DND-41 (cell line): ENCODE measurements around the gene BEND3.

Source experiments
- ATAC-seq: fragments of 200-7000 bp; cut with Tn5 transposase; 3 replicates; pipeline ENCODE4 v1.9.1; 2021; ENCODE audit warnings: low read depth; ENCODE audit not compliant: insufficient read depth
- DNase-seq: peaks from one replicate; pipeline ENCODE4 v3.0.0-alpha.2; 2020
- H2AFZ ChIP-seq: 2 replicates; pipeline ENCODE4 v1.6.0; 2012; ENCODE audit warnings: low read depth, low read length
- H3K27ac ChIP-seq: 2 replicates; pipeline ENCODE4 v1.5.1; 2012; ENCODE audit warnings: low read length, inconsistent platforms
- H3K27me3 ChIP-seq: fragments of 200-600 bp; sonication (generic); 2 replicates; pipeline ENCODE4 v1.6.0; 2012; ENCODE audit warnings: low read length, mild to moderate bottlenecking, inconsistent platforms; ENCODE audit not compliant: insufficient read depth, poor library complexity
- H3K36me3 ChIP-seq: 2 replicates; pipeline ENCODE4 v1.5.1; 2012; ENCODE audit warnings: low read length, inconsistent platforms; ENCODE audit not compliant: insufficient read depth
- H3K4me1 ChIP-seq: 2 replicates; pipeline ENCODE4 v1.5.1; 2012; ENCODE audit warnings: mild to moderate bottlenecking, low read length; ENCODE audit not compliant: insufficient read depth
- H3K4me2 ChIP-seq: 2 replicates; pipeline ENCODE4 v1.6.0; 2012; ENCODE audit warnings: mild to moderate bottlenecking, moderate library complexity, low read length, inconsistent platforms; ENCODE audit not compliant: insufficient read depth
- H3K4me3 ChIP-seq, 2 experiments: fragments of 200-600 bp in 1 of 2; shearing (Covaris generic) in 1 of 2; 2 replicates each; pipeline ENCODE4 v1.5.1; 2012 to 2016; ENCODE audit warnings: inconsistent platforms in 2 of 2, low read length in 2 of 2, mild to moderate bottlenecking in 2 of 2, low read depth in 1 of 2, moderate library complexity in 1 of 2
- H3K79me2 ChIP-seq: 2 replicates; pipeline ENCODE4 v1.6.0; 2012; ENCODE audit warnings: low read length, inconsistent platforms; ENCODE audit not compliant: insufficient read depth
- H3K9ac ChIP-seq: 2 replicates; pipeline ENCODE4 v1.6.0; 2012; ENCODE audit warnings: low read depth, mild to moderate bottlenecking, inconsistent platforms, low read length, moderate library complexity
- H3K9me3 ChIP-seq: 2 replicates; pipeline ENCODE4 v1.5.1; 2012; ENCODE audit warnings: low read length, moderate library complexity, mild to moderate bottlenecking, inconsistent platforms; ENCODE audit not compliant: insufficient read depth, severe bottlenecking
- H4K20me1 ChIP-seq: 2 replicates; pipeline ENCODE4 v1.6.0; 2012; ENCODE audit warnings: low read length; ENCODE audit not compliant: insufficient read depth
- EZH2 ChIP-seq: IDR thresholded peaks from 3 replicates; pipeline ENCODE4 v1.6.1; 2012; ENCODE audit warnings: borderline replicate concordance, low read depth, mild to moderate bottlenecking, moderate library complexity, low read length, inconsistent platforms; ENCODE audit not compliant: severe bottlenecking
- TF ChIP-seq, protein P1 (sequence below): IDR thresholded peaks from 2 replicates; pipeline ENCODE4 v1.5.1; 2012; ENCODE audit warnings: borderline replicate concordance, low read length, moderate library complexity, mild to moderate bottlenecking; ENCODE audit not compliant: poor library complexity, severe bottlenecking; ENCODE audit errors: extremely low read depth

BEND3 gene

DNA sequence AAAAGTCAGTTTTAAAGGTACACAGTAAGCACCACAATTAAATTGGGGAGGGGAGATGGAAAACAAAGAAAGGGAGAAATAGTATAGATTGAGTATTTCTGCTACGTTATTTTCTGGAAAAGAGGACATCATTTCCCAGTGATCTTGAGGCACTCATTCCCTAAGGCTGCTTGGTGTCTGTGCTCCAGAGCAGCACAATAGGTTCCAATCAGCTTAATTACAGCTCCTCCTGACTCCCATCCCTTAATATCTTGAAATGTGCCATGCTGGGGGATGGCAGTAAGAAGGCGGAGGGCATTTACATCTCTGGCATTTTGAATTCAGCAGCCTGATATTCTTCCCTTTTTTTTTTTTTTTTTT, 39.5 kb upstream of the BEND3 start:
- H4K20me1 ChIP-seq: no peaks in the 10 kb centered on the region
- H3K27me3 ChIP-seq: no peaks in the 10 kb centered on the region
- TF ChIP-seq, protein P1, sequence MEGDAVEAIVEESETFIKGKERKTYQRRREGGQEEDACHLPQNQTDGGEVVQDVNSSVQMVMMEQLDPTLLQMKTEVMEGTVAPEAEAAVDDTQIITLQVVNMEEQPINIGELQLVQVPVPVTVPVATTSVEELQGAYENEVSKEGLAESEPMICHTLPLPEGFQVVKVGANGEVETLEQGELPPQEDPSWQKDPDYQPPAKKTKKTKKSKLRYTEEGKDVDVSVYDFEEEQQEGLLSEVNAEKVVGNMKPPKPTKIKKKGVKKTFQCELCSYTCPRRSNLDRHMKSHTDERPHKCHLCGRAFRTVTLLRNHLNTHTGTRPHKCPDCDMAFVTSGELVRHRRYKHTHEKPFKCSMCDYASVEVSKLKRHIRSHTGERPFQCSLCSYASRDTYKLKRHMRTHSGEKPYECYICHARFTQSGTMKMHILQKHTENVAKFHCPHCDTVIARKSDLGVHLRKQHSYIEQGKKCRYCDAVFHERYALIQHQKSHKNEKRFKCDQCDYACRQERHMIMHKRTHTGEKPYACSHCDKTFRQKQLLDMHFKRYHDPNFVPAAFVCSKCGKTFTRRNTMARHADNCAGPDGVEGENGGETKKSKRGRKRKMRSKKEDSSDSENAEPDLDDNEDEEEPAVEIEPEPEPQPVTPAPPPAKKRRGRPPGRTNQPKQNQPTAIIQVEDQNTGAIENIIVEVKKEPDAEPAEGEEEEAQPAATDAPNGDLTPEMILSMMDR: no peak
- no peak for TF ChIP-seq EZH2
- no peak overlapping the region for H2AFZ ChIP-seq
- ATAC-seq (no peak), DNase-seq (no peak)
- no peak overlapping the region for H3K4me3 ChIP-seq
- H3K9ac ChIP-seq: no peak overlapping the region
- no peak overlapping the region for H3K4me2 ChIP-seq
- H3K4me1 ChIP-seq: no peaks in the 10 kb centered on the region
- H3K79me2 ChIP-seq: no peaks in the 10 kb centered on the region
- no peaks in the 10 kb centered on the region for H3K36me3 ChIP-seq
- H3K9me3 ChIP-seq: no peaks in the 10 kb centered on the region
- H3K27ac ChIP-seq: no peak overlapping the region

DNA sequence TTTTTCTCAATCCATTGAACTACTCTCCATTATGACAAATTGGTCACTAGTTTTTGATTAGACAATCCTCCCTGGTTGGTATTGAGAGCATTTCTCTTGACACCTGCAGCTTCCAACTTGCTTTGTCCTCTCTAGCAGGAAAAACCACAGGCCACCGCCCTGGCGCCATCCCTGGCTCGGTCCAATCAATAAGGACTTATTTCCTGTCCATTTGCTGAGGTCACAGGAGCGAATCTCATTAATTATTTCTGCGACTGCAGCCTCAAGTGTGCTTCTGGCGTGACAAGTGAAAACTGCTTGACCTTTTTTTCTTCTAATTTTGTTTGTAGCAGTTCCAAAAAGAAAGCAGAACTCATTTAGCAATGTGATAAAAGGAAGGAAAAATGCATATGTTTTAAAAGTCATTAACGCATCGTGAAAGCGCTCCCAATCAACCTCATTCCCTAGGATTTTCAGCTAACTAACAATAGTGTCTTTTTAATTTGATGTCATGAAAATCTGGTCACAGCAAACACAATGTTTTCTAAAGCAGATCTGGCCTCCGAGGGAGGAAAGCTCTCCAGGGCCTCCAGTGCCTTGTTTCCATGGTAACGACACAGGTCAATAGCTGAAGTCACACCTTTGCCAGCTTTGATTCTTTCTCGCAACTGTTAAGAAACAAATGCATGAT, 39.0 kb upstream of the BEND3 start:
- H4K20me1 ChIP-seq: no peaks in the 10 kb centered on the region
- H3K79me2 ChIP-seq: no peaks in the 10 kb centered on the region
- TF ChIP-seq, protein P1: no peak
- no peak for TF ChIP-seq EZH2
- H3K4me3 ChIP-seq: no peak overlapping the region
- H3K27me3 ChIP-seq: no peaks in the 10 kb centered on the region
- H3K4me1 ChIP-seq: no peaks in the 10 kb centered on the region
- H3K4me2 ChIP-seq: no peak overlapping the region
- H3K27ac ChIP-seq: no peak overlapping the region
- ATAC-seq (no peak), DNase-seq (no peak)
- no peak overlapping the region for H3K9ac ChIP-seq
- H2AFZ ChIP-seq: no peak overlapping the region
- H3K36me3 ChIP-seq: no peaks in the 10 kb centered on the region
- no peaks in the 10 kb centered on the region for H3K9me3 ChIP-seq

DNA sequence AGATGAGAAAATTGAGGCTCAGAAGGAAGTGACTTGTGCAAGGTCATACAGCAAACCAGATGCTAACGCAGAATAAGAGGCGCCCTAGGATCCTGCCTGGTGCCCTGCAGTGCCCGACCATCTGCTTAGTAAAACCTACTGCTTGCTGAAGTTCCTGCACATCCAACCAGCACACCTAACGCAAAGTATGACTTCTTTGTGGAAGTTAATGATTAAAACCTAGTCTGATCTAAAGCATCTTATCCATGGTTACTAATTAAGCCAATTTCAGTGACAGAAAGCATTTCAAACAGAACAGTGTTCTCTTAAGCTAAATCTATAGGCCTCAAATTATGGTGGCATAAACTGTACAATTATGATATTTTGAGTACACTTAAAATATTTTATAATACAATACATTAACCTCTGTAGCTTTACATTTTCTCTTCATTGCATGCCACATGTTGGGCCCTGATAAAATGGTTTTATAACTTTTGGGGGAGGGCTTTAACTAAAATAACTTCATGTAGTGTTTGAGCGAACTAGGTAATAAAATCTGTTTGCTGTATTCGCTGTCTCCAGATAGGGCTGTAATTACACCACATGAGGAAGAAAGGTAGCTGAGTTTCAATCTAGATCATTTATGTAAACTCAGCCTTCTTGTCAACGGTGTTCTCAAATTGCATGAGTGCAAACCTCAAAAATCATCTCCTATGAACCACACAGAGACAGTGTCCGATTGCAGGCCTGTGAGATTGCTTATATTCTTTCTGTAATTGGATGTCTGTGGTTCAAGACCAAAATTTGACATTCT, 37.5 kb upstream of the BEND3 start:
- no peak overlapping the region for H3K27ac ChIP-seq
- H2AFZ ChIP-seq: no peak overlapping the region
- no peaks in the 10 kb centered on the region for H3K27me3 ChIP-seq
- TF ChIP-seq, protein P1: no peak
- no peak for TF ChIP-seq EZH2
- H3K4me2 ChIP-seq: no peak overlapping the region
- H3K79me2 ChIP-seq: no peaks in the 10 kb centered on the region
- no peak overlapping the region for H3K4me3 ChIP-seq
- no peaks in the 10 kb centered on the region for H3K9me3 ChIP-seq
- DNase-seq: no peak
- H3K9ac ChIP-seq: no peak overlapping the region
- no peak for ATAC-seq
- H4K20me1 ChIP-seq: no peaks in the 10 kb centered on the region
- H3K36me3 ChIP-seq: no peaks in the 10 kb centered on the region
- no peaks in the 10 kb centered on the region for H3K4me1 ChIP-seq
